ENCODE results near the gene RNF128. TPM values are rescaled to one million over a fixed set of nuclear protein-coding genes. Genes with fewer than 3 reads are reported as not detected.

The RNF128 gene
- total RNA-seq, 4 donors from 2014 or later: 0.37 to 1.6 TPM; not detected in 2

- ATAC-seq (ENCODE audit: low FRiP score) (no peak), DNase-seq (ENCODE audit: low spot score) (no peak)
- TF ChIP-seq CTCF (IDR thresholded peaks at IDR 0.05): no peak
These were observed 23.9 kb upstream of the RNF128 start for GRCh38 chrX:106702636-106703035.

- DNase-seq (ENCODE audit: low spot score) (no peak), ATAC-seq (ENCODE audit: low FRiP score) (no peak)
- no peak for TF ChIP-seq CTCF (IDR thresholded peaks at IDR 0.05)
These were observed 20.0 kb upstream of the RNF128 start for GRCh38 chrX:106706466-106706865.

GRCh38 chrX:106707771-106708454 lies 18.6 kb upstream of the RNF128 start:
- TF ChIP-seq CTCF (IDR thresholded peaks at IDR 0.05): no peak
- ATAC-seq (ENCODE audit: low FRiP score) (peak; percentile 75), DNase-seq (ENCODE audit: low spot score) (no peak)

GRCh38 chrX:106710771-106711170 lies 15.7 kb upstream of the RNF128 start:
- no peak for TF ChIP-seq CTCF (IDR thresholded peaks at IDR 0.05)
- no peak for ATAC-seq (ENCODE audit: low FRiP score)
- no peak for DNase-seq (ENCODE audit: low spot score)

- DNase-seq (ENCODE audit: low spot score) (no peak), ATAC-seq (ENCODE audit: low FRiP score) (no peak)
- TF ChIP-seq CTCF (IDR thresholded peaks at IDR 0.05): no peak
These were observed 15.1 kb upstream of the RNF128 start for GRCh38 chrX:106711375-106711774.

GRCh38 chrX:106716004-106716403 lies 10.5 kb upstream of the RNF128 start:
- DNase-seq (ENCODE audit: low spot score) (no peak), ATAC-seq (ENCODE audit: low FRiP score) (no peak)
- no peak for TF ChIP-seq CTCF (IDR thresholded peaks at IDR 0.05)

- no peak for ATAC-seq (ENCODE audit: low FRiP score)
- no peak for DNase-seq (ENCODE audit: low spot score)
- no peak for TF ChIP-seq CTCF (IDR thresholded peaks at IDR 0.05)
These were observed 10.0 kb upstream of the RNF128 start for GRCh38 chrX:106716463-106716862.

Measured in omental fat pad (tissue), 4 donors.